H1 (cell line): ENCODE results near the gene PLA2G15. TPM values are rescaled to one million over a fixed set of nuclear protein-coding genes. Genes with fewer than 3 reads are reported as not detected.

Experiments
- CHD1 ChIP-seq: IDR thresholded peaks from 2 replicates; pipeline ENCODE4 v1.6.1; 2012; ENCODE audit warnings: low read depth, low read length, improper control_type of control experiment
- POU5F1 ChIP-seq: IDR thresholded peaks from 2 replicates; pipeline ENCODE4 v1.6.1; 2011; ENCODE audit warnings: low read depth, mild to moderate bottlenecking, low read length, moderate library complexity
- SIX5 ChIP-seq: IDR thresholded peaks from 2 replicates; pipeline ENCODE4 v1.6.1; 2011; ENCODE audit warnings: mild to moderate bottlenecking, low read depth, low read length
- polyA plus RNA-seq, 7 experiments: library from polyadenylated mRNA; depleted of rRNA in 3 of 7; stranded (reverse) in 5 of 7; unstranded in 2 of 7; fragments of >200 nt in 5 of 7; fragments of 200-250 nt in 2 of 7; gene quantifications; 1 replicate in 5 of 7; 2 replicates in 1 of 7; 4 replicates in 1 of 7; pipeline versions ENCODE4 v1.2.1 to v1.2.3, GENCODE V29; 2011 to 2013; ENCODE audit warnings: missing spikeins in 2 of 7, mixed read lengths in 2 of 7
- total RNA-seq: library from RNA; stranded (reverse); fragmentation: NEBNext Ultra II Directional; extraction: Animal tissue kit (Norgen Biotek cat#: 25700); gene quantifications from 2 replicates; pipeline ENCODE4 v1.2.1, GENCODE V29; 2021
- TF ChIP-seq, protein P1 (sequence below), 3 experiments: IDR thresholded peaks; 1 replicate in 2 of 3; 2 replicates in 1 of 3; pipeline versions ENCODE4 v1.5.1 to v1.6.1; 2011; ENCODE audit warnings: low read length in 3 of 3, mild to moderate bottlenecking in 3 of 3, inconsistent platforms in 2 of 3, low read depth in 1 of 3, moderate library complexity in 1 of 3; ENCODE audit not compliant: insufficient read depth in 1 of 3; ENCODE audit errors: control extremely low read depth in 1 of 3

The PLA2G15 gene
- total and polyA plus RNA-seq, 2 of the 8 experiments (the other 6 are each of a cell fraction or from before 2014, with no cell fraction given): 11.2 to 12.0 TPM

DNA sequence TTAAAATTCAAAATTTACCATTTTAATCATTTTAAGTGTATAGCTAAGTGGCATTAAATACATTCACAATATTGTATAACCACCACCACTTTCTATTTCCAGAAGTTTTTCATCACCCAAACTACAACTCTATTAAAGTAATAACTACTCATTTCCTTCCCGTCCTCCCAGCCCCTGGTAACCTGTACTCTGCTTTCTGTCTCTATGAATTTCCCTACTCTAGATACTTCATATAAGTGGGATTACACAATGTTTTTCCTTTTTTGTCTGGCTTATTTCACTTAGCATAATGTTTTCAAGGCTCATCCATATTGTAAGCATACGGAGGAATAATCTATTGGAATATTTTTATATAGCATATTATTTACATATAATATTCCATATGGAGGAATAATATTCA, 38.9 kb upstream of the PLA2G15 start (continued):
- TF ChIP-seq, protein P1, sequence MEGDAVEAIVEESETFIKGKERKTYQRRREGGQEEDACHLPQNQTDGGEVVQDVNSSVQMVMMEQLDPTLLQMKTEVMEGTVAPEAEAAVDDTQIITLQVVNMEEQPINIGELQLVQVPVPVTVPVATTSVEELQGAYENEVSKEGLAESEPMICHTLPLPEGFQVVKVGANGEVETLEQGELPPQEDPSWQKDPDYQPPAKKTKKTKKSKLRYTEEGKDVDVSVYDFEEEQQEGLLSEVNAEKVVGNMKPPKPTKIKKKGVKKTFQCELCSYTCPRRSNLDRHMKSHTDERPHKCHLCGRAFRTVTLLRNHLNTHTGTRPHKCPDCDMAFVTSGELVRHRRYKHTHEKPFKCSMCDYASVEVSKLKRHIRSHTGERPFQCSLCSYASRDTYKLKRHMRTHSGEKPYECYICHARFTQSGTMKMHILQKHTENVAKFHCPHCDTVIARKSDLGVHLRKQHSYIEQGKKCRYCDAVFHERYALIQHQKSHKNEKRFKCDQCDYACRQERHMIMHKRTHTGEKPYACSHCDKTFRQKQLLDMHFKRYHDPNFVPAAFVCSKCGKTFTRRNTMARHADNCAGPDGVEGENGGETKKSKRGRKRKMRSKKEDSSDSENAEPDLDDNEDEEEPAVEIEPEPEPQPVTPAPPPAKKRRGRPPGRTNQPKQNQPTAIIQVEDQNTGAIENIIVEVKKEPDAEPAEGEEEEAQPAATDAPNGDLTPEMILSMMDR (IDR thresholded peaks at IDR 0.05; ENCODE audit: control extremely low read depth in 1 of 3, insufficient read depth in 1 of 3, low read depth in 1 of 3, low read length in 3 of 3): no peak
- TF ChIP-seq POU5F1 (no peak), CHD1 (no peak), SIX5 (no peak)
